Measurements from ENCODE around the gene BICC1.

Gene BICC1

GRCh38 chr10:58573144-58573543, 60.5 kb downstream of the BICC1 start:
- no peak for DNase-seq (ENCODE audit: low read depth)
- TF ChIP-seq CTCF (IDR thresholded peaks at IDR 0.05; ENCODE audit: insufficient read depth, low read depth, low read length, missing control alignments) = no peak
- H3K4me3 ChIP-seq (ENCODE audit: low read depth, low read length) = no peak overlapping the region

DNA sequence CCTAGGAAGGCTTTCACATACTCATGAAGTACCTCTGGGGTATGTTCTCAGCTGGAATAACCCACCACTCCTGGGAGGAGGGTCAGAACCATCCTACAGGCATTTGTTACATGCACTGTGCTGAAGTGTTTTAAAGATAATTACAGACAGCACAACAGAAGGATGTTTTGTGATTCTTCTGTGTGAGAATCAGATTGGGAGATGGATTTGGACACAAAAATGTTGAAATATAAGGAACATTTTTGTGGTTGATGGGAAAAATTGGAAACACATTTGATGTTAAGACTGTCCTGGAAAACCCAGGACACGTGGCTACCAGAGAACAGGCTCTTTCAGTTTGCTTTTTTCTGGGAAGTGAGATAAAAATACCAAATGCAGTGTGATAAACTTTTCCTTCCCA, 61.4 kb downstream of the BICC1 start:
- no peak for DNase-seq (ENCODE audit: low read depth)
- no peak overlapping the region for H3K4me3 ChIP-seq (ENCODE audit: low read depth, low read length)
- no peak for TF ChIP-seq CTCF (IDR thresholded peaks at IDR 0.05; ENCODE audit: insufficient read depth, low read depth, low read length, missing control alignments)

GRCh38 chr10:58575491-58575890, 62.8 kb downstream of the BICC1 start:
- DNase-seq (ENCODE audit: low read depth) = no peak
- TF ChIP-seq CTCF (IDR thresholded peaks at IDR 0.05; ENCODE audit: insufficient read depth, low read depth, low read length, missing control alignments) = no peak
- no peak overlapping the region for H3K4me3 ChIP-seq (ENCODE audit: low read depth, low read length)

- H3K4me3 ChIP-seq (ENCODE audit: low read depth, low read length) = no peak overlapping the region
- DNase-seq (ENCODE audit: low read depth) = no peak
- TF ChIP-seq CTCF (IDR thresholded peaks at IDR 0.05; ENCODE audit: insufficient read depth, low read depth, low read length, missing control alignments) = no peak
Observed at GRCh38 chr10:58576751-58577436, 64.2 kb downstream of the BICC1 start.

GRCh38 chr10:58577437-58577777, 64.7 kb downstream of the BICC1 start:
- TF ChIP-seq CTCF (IDR thresholded peaks at IDR 0.05; ENCODE audit: insufficient read depth, low read depth, low read length, missing control alignments) = no peak
- no peak overlapping the region for H3K4me3 ChIP-seq (ENCODE audit: low read depth, low read length)
- no peak for DNase-seq (ENCODE audit: low read depth)

- H3K4me3 ChIP-seq (ENCODE audit: low read depth, low read length) = no peak overlapping the region
- no peak for DNase-seq (ENCODE audit: low read depth)
Observed at GRCh38 chr10:58578366-58578765, 65.7 kb downstream of the BICC1 start.

More at GRCh38 chr10:58578366-58578765, 65.7 kb downstream of the BICC1 start:
- no peak for TF ChIP-seq CTCF (IDR thresholded peaks at IDR 0.05; ENCODE audit: insufficient read depth, low read depth, low read length, missing control alignments)
